ENCODE data around the gene GNPAT. TPM values are rescaled to one million over a fixed set of nuclear protein-coding genes. Genes with fewer than 3 reads are reported as not detected.

GNPAT gene
- total RNA-seq, 1 donor from 2014 or later = 34.5 TPM

- DNase-seq = no peak
- intact Hi-C loops (cut with DNase I) = no loop called here
- no peaks in the 10 kb centered on the region for H3K9me3 ChIP-seq
These were observed 45.6 kb downstream of the GNPAT start for GRCh38 chr1:231286603-231287002.

DNA sequence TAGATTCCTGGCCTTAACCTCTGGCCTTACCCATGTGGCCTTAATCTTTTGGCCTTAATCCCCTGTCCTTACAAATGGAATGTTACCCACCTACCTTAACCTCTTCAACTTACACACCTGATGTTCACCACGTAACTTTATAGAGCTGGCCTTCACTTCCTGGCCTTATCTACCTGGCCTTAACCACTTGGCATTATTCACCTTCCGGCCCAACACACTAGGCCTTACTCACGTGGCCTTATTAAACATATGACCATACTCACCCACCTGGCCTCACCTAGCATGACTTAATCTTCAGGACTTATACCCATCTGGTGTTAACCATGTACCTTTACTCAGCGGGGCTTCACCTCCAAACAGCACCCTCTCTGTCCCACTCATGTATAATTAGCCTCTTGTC is 54.9 kb downstream of the GNPAT start:
- Histone ChIP-seq H3K27me3 (no peaks in the 10 kb centered on the region), H3K36me3 (no peaks in the 10 kb centered on the region), H3K27ac (no peak overlapping the region), H3K4me3 (no peak overlapping the region), H3K4me1 (no peaks in the 10 kb centered on the region), H3K9me3 (no peaks in the 10 kb centered on the region)
- intact Hi-C loops (cut with DNase I) = no loop called here
- DNase-seq (no peak), ATAC-seq (no peak)
- TF ChIP-seq, protein P1, sequence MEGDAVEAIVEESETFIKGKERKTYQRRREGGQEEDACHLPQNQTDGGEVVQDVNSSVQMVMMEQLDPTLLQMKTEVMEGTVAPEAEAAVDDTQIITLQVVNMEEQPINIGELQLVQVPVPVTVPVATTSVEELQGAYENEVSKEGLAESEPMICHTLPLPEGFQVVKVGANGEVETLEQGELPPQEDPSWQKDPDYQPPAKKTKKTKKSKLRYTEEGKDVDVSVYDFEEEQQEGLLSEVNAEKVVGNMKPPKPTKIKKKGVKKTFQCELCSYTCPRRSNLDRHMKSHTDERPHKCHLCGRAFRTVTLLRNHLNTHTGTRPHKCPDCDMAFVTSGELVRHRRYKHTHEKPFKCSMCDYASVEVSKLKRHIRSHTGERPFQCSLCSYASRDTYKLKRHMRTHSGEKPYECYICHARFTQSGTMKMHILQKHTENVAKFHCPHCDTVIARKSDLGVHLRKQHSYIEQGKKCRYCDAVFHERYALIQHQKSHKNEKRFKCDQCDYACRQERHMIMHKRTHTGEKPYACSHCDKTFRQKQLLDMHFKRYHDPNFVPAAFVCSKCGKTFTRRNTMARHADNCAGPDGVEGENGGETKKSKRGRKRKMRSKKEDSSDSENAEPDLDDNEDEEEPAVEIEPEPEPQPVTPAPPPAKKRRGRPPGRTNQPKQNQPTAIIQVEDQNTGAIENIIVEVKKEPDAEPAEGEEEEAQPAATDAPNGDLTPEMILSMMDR (IDR thresholded peaks at IDR 0.05) = no peak

More at GRCh38 chr1:231286603-231287002, 45.6 kb downstream of the GNPAT start:
- TF ChIP-seq, protein P1 (IDR thresholded peaks at IDR 0.05) = no peak
- ATAC-seq = no peak
- Histone ChIP-seq H3K4me3 (no peak overlapping the region), H3K36me3 (no peaks in the 10 kb centered on the region), H3K27ac (no peak overlapping the region), H3K4me1 (no peaks in the 10 kb centered on the region), H3K27me3 (no peaks in the 10 kb centered on the region)

DNA sequence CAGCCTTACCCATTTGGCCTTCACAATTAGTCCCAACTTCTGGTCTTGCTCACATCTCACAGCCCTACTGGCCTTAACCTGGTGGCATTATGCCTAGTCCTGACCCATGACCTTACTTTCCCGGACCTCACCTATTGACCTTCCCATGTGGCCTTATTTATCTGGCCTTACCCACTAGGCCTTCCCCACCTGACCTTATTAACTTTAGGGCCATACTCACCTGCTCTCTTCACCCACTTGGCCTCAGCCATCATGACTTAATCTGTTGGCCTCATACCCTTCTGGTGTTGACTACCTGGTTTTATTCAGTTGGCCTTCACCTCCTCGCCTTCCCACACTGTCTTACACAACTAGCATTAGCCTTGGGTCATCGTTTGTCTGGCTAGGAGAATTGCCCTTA is 61.0 kb downstream of the GNPAT start:
- TF ChIP-seq, protein P1 (IDR thresholded peaks at IDR 0.05) = no peak
- Histone ChIP-seq H3K27me3 (no peaks in the 10 kb centered on the region), H3K4me1 (no peaks in the 10 kb centered on the region), H3K36me3 (no peaks in the 10 kb centered on the region), H3K9me3 (no peaks in the 10 kb centered on the region), H3K4me3 (no peak overlapping the region), H3K27ac (no peak overlapping the region)
- intact Hi-C loops (cut with DNase I) = no loop called here
- ATAC-seq (no peak), DNase-seq (no peak)

DNA sequence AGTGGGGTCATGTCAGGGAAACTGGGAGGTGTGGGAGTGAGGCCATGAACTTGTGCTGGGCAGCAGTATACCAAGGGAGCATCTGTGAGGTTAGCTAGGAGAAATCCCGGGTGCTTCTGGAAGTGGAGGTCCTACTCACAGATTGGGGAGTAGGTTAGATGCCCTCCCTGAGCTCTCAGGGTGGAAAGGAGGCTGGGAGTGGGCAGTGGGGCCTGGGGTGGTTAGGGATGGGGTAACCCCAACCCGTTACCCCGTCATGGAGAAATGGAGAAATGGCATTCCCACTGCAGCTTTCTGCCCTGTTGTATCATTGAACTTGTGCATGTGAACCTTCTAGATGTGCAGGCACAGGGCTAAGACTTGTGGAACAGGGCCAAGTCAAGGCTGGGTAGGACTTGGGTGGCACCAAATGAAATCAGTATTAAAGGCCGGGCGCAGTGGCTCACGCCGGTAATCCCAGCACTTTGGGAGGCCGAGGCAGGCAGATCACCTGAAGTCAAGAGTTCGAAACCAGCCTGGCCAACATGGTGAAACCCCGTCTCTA is 69.5 kb downstream of the GNPAT start:
- Histone ChIP-seq H3K9me3 (no peaks in the 10 kb centered on the region), H3K4me3 (no peak overlapping the region), H3K36me3 (no peaks in the 10 kb centered on the region), H3K4me1 (no peaks in the 10 kb centered on the region), H3K27me3 (no peaks in the 10 kb centered on the region), H3K27ac (no peak overlapping the region)
- TF ChIP-seq, protein P1 (IDR thresholded peaks at IDR 0.05) = no peak
- ATAC-seq (no peak), DNase-seq (no peak)
- intact Hi-C loops (cut with DNase I) = no loop called here

DNA sequence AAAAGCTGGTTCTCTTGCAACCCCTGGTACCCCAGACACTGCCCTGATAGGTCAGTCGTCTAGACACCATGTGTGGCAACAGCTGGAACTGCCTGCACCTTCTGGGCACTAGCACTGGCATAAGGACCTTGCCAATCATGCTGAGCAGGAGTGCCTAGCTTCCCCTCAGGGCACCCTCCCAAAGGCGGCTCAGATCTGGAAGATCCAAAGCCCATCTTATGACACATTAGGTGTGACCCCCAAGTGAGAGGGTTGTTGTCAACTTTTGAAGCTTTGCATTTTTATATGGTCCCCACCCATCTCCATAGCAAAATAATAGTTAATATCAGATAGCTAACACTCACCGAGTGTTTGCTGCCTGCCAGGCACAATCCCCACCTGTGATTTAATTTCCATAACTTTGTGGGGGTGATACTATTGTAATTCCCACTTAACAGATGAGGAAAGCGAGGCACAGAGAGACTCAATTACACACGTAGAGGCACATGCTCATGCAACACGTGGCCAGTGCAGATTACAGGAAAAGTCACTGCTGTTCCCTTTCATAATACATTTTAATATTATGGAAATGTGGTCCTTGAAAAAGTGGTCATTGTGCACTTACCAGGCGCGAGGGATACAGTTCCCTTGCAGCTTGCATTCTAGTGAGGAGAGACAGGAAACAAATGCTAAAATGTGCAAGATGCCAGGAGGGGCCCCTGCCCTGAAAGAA is 70.9 kb downstream of the GNPAT start:
- no peak for ATAC-seq
- no peaks in the 10 kb centered on the region for H3K27me3 ChIP-seq
- TF ChIP-seq, protein P1 (IDR thresholded peaks at IDR 0.05) = no peak
- no peaks in the 10 kb centered on the region for H3K36me3 ChIP-seq
- intact Hi-C loops (cut with DNase I) = no loop called here
- DNase-seq = no peak
- no peak overlapping the region for H3K4me3 ChIP-seq
- no peak overlapping the region for H3K27ac ChIP-seq
- H3K4me1 ChIP-seq = no peaks in the 10 kb centered on the region
- no peaks in the 10 kb centered on the region for H3K9me3 ChIP-seq
